Uterus (tissue), 2 donors: ENCODE results near the gene ZNF462.

ENCODE experiments used
- CTCF ChIP-seq, 4 experiments: fragments of 200-600 bp in 2 of 4; fragments of 450-650 bp in 2 of 4; sonication (generic) in 2 of 4; IDR thresholded peaks; one replicate each; pipeline ENCODE4 v1.5.1; 2016 to 2019; ENCODE audit warnings: antibody characterized with exemption in 4 of 4, mild to moderate bottlenecking in 2 of 4, moderate library complexity in 1 of 4
- POLR2A ChIP-seq, 2 donors: fragments of 450-650 bp; IDR thresholded peaks; one replicate each; pipeline ENCODE4 v1.6.1; 2016; ENCODE audit warnings: antibody characterized with exemption in 2 of 2, mild to moderate bottlenecking in 1 of 2, moderate library complexity in 1 of 2

- TF ChIP-seq CTCF (IDR thresholded peaks at IDR 0.05): no peak
- TF ChIP-seq POLR2A (IDR thresholded peaks at IDR 0.05): no peak
Measured at GRCh38 chr9:106887066-106887465, 24.1 kb downstream of the ZNF462 start.
